Measurements from ENCODE around the gene PAQR9.

The PAQR9 gene

DNA sequence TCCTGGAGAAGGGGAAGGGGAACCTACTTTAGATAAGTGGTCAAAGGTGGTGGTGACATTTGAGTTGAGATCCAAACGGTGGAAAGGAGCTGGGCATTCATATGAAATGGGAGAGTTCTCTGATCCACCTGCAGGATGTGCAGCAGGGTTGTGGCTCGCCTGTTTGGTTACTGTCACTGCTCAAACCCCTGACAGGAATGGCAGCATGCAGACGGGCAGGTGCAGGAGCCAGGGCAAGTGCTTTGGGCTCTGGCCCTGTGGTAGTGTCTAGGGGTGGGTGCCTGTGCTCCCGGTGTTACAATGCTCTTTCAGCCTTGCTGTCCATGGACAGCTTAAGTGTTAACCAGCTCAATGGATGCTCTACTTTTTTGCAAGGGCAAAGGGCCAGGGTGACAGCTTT lies 18.5 kb downstream of the PAQR9 start:
- no peak for TF ChIP-seq POLR2AphosphoS5 (IDR thresholded peaks at IDR 0.05; ENCODE audit: low read depth, low read length)
- TF ChIP-seq TAF1 (IDR thresholded peaks at IDR 0.05; ENCODE audit: low read depth, low read length): no peak
- TF ChIP-seq PAX5 (IDR thresholded peaks at IDR 0.05; ENCODE audit: insufficient read depth, low read length, severe bottlenecking): no peak
- no peak for TF ChIP-seq POU2F2 (IDR thresholded peaks at IDR 0.05; ENCODE audit: low read depth, low read length)
- TF ChIP-seq SPI1 (IDR thresholded peaks at IDR 0.05; ENCODE audit: low read depth, low read length): no peak
- no peak for TF ChIP-seq POLR2A (IDR thresholded peaks at IDR 0.05; ENCODE audit: low read depth, low read length)
- FAIRE-seq: no peak
- no peak for DNase-seq (ENCODE audit: insufficient read length, low spot score)

DNA sequence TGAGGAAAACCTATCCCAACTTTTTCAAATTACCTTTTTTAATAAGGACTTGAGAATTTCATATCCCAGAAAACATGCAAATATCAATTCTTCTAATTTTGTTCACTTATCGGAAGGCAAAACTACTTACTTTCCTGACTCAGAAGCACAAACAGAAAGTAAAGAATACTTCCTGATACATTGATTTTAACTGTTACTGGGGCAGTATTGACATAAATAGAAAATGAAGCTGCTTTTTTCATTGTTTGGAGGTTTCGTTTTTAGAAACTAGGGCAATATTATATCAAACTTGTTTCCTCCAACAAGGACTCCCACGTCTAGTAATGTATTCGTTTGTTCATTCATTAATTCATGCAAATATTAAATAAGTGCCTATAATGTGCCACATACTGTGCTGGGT lies 19.1 kb downstream of the PAQR9 start:
- no peak for FAIRE-seq
- TF ChIP-seq POU2F2 (IDR thresholded peaks at IDR 0.05; ENCODE audit: low read depth, low read length) (no peak), POLR2A (IDR thresholded peaks at IDR 0.05; ENCODE audit: low read depth, low read length) (no peak), PAX5 (IDR thresholded peaks at IDR 0.05; ENCODE audit: insufficient read depth, low read length, severe bottlenecking) (no peak), SPI1 (IDR thresholded peaks at IDR 0.05; ENCODE audit: low read depth, low read length) (no peak), POLR2AphosphoS5 (IDR thresholded peaks at IDR 0.05; ENCODE audit: low read depth, low read length) (no peak), TAF1 (IDR thresholded peaks at IDR 0.05; ENCODE audit: low read depth, low read length) (no peak)
- DNase-seq (ENCODE audit: insufficient read length, low spot score): no peak

- TF ChIP-seq POLR2A (IDR thresholded peaks at IDR 0.05; ENCODE audit: low read depth, low read length): no peak
- no peak for TF ChIP-seq POU2F2 (IDR thresholded peaks at IDR 0.05; ENCODE audit: low read depth, low read length)
- TF ChIP-seq PAX5 (IDR thresholded peaks at IDR 0.05; ENCODE audit: insufficient read depth, low read length, severe bottlenecking): no peak
- no peak for TF ChIP-seq POLR2AphosphoS5 (IDR thresholded peaks at IDR 0.05; ENCODE audit: low read depth, low read length)
- TF ChIP-seq SPI1 (IDR thresholded peaks at IDR 0.05; ENCODE audit: low read depth, low read length): no peak
- TF ChIP-seq TAF1 (IDR thresholded peaks at IDR 0.05; ENCODE audit: low read depth, low read length): no peak
- FAIRE-seq: no peak
Measured at GRCh38 chr3:142943870-142944269, 19.6 kb downstream of the PAQR9 start.

GRCh38 chr3:142943349-142943748 lies 20.1 kb downstream of the PAQR9 start:
- FAIRE-seq (no peak), DNase-seq (ENCODE audit: insufficient read length, low spot score) (no peak)
- TF ChIP-seq SPI1 (IDR thresholded peaks at IDR 0.05; ENCODE audit: low read depth, low read length) (no peak), POLR2A (IDR thresholded peaks at IDR 0.05; ENCODE audit: low read depth, low read length) (no peak)

More at GRCh38 chr3:142943870-142944269, 19.6 kb downstream of the PAQR9 start:
- DNase-seq (ENCODE audit: insufficient read length, low spot score): no peak

- FAIRE-seq: no peak
- TF ChIP-seq SPI1 (IDR thresholded peaks at IDR 0.05; ENCODE audit: low read depth, low read length): no peak
- TF ChIP-seq PAX5 (IDR thresholded peaks at IDR 0.05; ENCODE audit: insufficient read depth, low read length, severe bottlenecking): no peak
- TF ChIP-seq POLR2AphosphoS5 (IDR thresholded peaks at IDR 0.05; ENCODE audit: low read depth, low read length): no peak
- no peak for TF ChIP-seq TAF1 (IDR thresholded peaks at IDR 0.05; ENCODE audit: low read depth, low read length)
- no peak for TF ChIP-seq POLR2A (IDR thresholded peaks at IDR 0.05; ENCODE audit: low read depth, low read length)
- TF ChIP-seq POU2F2 (IDR thresholded peaks at IDR 0.05; ENCODE audit: low read depth, low read length): no peak
- DNase-seq (ENCODE audit: insufficient read length, low spot score): no peak
Measured at GRCh38 chr3:142941373-142942123, 21.9 kb downstream of the PAQR9 start.

- DNase-seq (ENCODE audit: insufficient read length, low spot score): no peak
- FAIRE-seq: no peak
- TF ChIP-seq SPI1 (IDR thresholded peaks at IDR 0.05; ENCODE audit: low read depth, low read length) (no peak), POLR2A (IDR thresholded peaks at IDR 0.05; ENCODE audit: low read depth, low read length) (no peak), PAX5 (IDR thresholded peaks at IDR 0.05; ENCODE audit: insufficient read depth, low read length, severe bottlenecking) (no peak), POU2F2 (IDR thresholded peaks at IDR 0.05; ENCODE audit: low read depth, low read length) (no peak), POLR2AphosphoS5 (IDR thresholded peaks at IDR 0.05; ENCODE audit: low read depth, low read length) (no peak), TAF1 (IDR thresholded peaks at IDR 0.05; ENCODE audit: low read depth, low read length) (no peak)
Measured at GRCh38 chr3:142940472-142940871, 23.0 kb downstream of the PAQR9 start.

GRCh38 chr3:142940000-142940399 lies 23.5 kb downstream of the PAQR9 start:
- DNase-seq (ENCODE audit: insufficient read length, low spot score) (no peak), FAIRE-seq (no peak)
- no peak for TF ChIP-seq POU2F2 (IDR thresholded peaks at IDR 0.05; ENCODE audit: low read depth, low read length)
- TF ChIP-seq TAF1 (IDR thresholded peaks at IDR 0.05; ENCODE audit: low read depth, low read length): no peak
- no peak for TF ChIP-seq PAX5 (IDR thresholded peaks at IDR 0.05; ENCODE audit: insufficient read depth, low read length, severe bottlenecking)
- no peak for TF ChIP-seq POLR2A (IDR thresholded peaks at IDR 0.05; ENCODE audit: low read depth, low read length)
- TF ChIP-seq POLR2AphosphoS5 (IDR thresholded peaks at IDR 0.05; ENCODE audit: low read depth, low read length): no peak
- TF ChIP-seq SPI1 (IDR thresholded peaks at IDR 0.05; ENCODE audit: low read depth, low read length): no peak

GRCh38 chr3:142935963-142936362 lies 27.5 kb downstream of the PAQR9 start:
- FAIRE-seq: no peak
- no peak for TF ChIP-seq POLR2A (IDR thresholded peaks at IDR 0.05; ENCODE audit: low read depth, low read length)
- TF ChIP-seq SPI1 (IDR thresholded peaks at IDR 0.05; ENCODE audit: low read depth, low read length): no peak
- TF ChIP-seq TAF1 (IDR thresholded peaks at IDR 0.05; ENCODE audit: low read depth, low read length): no peak
- no peak for TF ChIP-seq POLR2AphosphoS5 (IDR thresholded peaks at IDR 0.05; ENCODE audit: low read depth, low read length)
- no peak for TF ChIP-seq PAX5 (IDR thresholded peaks at IDR 0.05; ENCODE audit: insufficient read depth, low read length, severe bottlenecking)
- no peak for TF ChIP-seq POU2F2 (IDR thresholded peaks at IDR 0.05; ENCODE audit: low read depth, low read length)
- DNase-seq (ENCODE audit: insufficient read length, low spot score): no peak

DNA sequence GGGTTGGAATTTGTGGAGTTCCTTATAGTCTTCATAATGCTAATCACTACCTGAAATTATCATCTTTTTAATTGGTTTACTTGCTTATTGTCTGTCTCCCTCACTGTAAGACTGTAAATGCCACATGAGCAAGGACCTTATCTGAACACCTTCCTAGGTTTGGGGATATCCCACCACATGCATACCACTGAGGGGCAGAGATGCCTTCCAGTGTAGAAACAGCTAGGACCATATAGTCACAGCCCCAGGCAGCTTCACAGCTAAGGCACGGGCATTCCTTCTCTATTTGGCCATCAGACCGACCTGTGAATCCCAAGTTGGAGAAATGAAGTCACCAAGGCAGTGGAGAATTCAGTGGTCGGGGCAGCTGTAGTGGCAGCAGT lies 28.6 kb downstream of the PAQR9 start:
- FAIRE-seq: no peak
- TF ChIP-seq SPI1 (IDR thresholded peaks at IDR 0.05; ENCODE audit: low read depth, low read length): no peak
- no peak for TF ChIP-seq PAX5 (IDR thresholded peaks at IDR 0.05; ENCODE audit: insufficient read depth, low read length, severe bottlenecking)
- no peak for TF ChIP-seq POLR2AphosphoS5 (IDR thresholded peaks at IDR 0.05; ENCODE audit: low read depth, low read length)
- TF ChIP-seq TAF1 (IDR thresholded peaks at IDR 0.05; ENCODE audit: low read depth, low read length): no peak
- TF ChIP-seq POLR2A (IDR thresholded peaks at IDR 0.05; ENCODE audit: low read depth, low read length): no peak
- TF ChIP-seq POU2F2 (IDR thresholded peaks at IDR 0.05; ENCODE audit: low read depth, low read length): no peak
- DNase-seq (ENCODE audit: insufficient read length, low spot score): no peak

Measured in GM12891 (cell line).